ENCODE measurements around the gene HEXD.
"Not testable (repeated sequence)": the region's sequence is repeated elsewhere in the genome, so short reads cannot be mapped to it uniquely, and the experiment has no call there.

HEXD gene

DNA sequence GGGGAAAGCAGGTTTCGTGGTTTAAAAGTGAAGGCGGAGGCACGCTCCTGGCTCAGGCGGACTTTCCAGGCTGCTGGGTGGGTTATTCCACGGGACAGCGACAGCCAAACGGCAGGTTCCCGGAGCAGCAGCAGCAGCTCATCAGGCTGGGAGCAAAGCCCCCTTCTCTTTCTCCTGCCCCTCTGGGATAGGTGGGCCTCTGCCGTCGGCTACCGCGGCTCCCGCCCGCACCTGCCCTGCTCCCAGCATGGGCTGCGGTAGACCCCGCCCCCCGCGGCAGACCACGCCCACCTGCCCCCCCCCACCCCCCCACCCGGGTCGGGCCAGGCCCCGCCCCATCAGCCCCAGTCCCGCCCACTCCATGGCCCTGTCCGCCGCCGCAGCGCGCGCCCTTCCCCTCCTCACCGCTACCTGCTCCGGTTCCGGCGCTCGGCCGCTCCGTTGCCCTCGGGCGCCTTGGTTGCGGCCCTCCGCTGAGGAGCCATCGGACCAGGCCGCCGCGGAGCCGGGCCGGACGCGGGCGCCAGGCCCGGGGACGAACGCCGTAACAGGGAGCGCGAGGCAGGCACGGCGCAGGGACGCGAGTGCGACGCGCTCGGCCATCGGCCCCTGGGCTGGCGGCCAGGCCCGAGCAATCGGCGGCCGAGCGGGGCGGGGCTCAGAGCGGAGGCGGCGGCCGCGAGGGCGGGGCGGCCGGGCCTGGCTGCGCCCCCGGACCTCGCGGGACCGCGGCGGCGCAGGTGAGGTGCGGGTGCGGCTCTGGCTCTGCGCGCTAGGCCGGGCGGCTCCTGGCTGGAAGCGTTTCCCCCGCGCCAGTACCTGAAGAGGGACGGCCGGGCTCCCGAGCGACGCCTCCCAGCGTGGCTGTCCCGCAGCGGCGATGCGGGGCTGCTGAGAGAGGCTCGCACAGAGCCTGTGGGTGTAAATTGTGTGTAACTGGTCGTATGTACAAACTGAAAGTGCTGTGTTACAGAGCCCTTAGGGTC is at the start of gene HEXD, which contains the start of gene OGFOD3:
TSS of gene HEXD (plus strand) at position 347 of the 986 bp plus-strand sequence. CDS start 1,453 bp downstream, outside the sequence.
TSS of gene OGFOD3 (minus strand) at position 586 of the 986 bp plus-strand sequence. CDS start at position 485, 101 bp downstream.
- peak; percentile 18 for DNase-seq

DNA sequence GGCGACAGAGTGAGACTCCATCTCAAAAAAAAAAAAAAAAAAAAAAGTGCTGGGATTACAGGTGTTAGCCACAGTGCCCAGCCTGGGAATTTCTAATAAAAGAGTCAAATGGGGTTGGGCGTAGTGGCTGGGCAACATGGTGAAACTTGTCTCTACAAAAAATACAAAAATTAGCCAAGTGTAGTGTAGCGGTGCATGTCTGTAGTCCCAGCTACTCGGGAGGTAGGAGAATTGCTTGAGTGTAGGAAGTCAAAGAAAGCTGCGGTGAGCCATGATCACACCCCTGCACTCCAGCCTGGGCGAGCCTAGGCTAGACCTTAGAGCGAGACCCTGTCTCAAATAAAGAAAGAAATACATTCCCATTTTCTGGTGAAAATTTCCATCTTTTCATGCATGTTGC is 48.9 kb upstream of the HEXD start:
- DNase-seq, result no peak

DNA sequence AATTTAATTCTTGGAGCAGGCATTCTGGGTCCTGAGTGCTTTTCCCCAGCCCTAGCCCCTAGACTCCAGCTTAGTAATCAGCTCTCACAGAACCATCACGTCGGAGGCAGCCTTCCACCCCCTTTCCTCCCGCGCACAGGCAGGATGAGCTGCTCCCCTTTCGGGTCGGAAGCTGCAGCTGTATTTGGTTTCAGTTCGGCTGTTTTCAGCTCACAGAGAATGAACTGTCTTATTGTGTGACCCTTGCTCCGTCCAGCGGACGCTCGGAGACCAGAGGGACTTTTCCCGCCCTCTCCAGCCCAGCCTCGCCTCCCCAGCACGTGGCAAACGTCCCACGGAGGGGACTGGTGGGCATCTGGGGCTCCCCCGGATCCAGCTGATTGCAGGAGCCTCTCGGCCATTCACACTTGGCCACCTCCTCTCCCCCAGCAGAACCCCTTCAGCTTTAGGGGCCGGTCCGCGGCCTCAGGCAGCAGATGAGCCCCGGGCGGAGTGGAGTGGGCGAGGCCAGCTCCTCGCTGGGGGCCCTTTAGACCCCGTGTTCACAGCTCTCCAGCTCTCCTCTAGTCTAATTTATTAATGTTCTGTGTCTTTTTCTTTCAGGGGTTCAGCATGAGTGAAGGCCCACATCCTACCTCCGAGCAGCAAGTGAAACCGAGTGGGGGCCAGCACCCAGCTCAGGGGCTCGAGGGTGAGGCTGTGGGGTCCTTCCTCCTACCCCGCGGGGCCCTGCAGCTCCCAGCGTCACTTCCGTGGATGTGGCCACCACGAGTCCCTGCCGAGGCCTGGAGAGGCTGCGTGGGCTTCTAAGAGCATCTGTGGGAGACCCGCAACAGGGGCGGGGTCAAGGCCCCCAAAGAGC is 47.4 kb upstream of the HEXD start:
- no peak for DNase-seq

DNA sequence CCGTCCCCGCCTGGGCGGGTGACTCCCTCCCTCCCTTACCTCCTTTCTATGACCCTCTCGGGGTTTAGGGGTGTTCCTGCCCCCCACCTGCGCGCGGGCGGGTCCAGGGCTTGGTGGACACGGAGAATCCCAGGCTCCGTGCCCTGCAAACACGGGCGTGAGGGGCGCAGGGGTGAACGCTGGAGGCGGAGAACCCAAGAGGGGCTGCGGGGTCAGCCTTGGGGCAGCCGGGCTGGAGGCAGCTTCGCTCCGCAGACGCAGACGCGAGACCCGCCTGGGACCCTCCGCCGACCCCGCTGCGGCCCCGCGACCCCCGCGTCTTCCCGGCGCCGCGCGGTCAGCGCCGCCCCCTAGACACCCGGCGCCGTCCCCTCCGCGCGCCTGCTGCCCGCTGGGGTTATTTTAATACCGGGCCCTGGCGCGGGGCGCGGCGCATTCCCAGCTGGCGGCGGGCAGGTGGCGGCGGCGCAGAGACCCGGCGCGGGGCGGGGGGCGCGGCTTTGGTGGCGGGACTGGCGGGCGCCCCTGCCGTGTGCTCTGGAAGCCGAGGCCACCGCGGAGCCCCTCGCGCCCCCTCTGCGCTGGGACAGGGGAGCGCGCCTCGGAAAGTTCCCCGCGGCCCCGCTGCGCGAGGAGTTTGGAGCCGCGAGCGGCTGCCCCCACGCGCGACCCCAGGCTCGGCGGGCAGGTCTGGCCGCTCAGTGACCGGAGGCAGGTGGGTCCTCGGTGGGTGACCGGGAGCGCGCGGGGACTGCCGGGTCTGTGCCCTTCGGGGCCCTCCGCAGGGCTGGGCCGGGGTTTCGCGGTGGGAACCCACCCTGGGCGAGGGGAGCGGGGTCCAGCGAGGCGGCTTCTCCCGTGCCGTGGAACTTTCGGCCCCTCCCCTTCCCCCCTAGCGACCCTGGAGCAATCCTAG is 46.6 kb upstream of the HEXD start, which contains the start of gene UTS2R:
TSS of gene UTS2R (plus strand) at position 433 of the 916 bp plus-strand sequence. CDS start 2,560 bp downstream, outside the sequence.
- no peak for DNase-seq

DNA sequence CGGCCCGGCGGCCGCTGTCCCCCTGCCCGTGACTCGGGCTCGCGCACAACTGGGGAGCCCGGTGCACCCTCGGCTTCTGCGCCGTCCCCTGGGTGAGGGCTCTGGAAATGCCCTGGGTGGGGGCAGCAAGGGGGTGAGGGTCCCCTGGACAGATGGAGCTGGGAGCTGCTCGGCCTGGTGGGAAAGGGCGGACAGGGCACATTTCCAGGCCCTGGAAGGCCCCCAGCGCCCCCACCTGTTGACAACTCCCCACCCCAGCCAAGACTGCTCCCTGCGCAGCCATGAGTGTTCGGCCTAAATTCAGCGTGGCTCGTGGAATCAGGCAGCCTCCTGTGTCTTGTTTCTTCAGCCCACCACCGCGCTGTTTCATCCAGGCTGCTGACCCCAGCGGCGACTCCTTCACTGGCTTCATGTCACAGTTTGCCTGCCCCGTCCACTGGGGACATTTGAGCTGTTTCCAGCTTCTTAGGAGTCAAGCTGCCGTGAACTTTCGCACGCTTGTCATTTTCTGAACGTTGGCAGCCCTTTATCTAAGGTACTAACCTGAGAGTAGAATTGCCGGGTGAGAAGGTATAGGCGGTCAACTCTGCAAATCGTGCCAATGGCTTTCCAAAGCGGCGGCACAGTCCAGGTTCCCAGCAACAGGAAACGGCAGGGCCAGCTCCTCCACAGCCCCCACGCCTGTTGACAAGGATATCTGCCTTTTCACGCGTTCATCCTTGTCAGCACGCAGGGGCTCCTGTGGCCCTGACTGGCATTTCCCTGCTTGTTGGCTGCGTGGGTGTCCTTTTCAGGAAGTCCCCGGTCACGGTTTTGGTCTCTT is 45.7 kb upstream of the HEXD start:
- no peak for DNase-seq

DNA sequence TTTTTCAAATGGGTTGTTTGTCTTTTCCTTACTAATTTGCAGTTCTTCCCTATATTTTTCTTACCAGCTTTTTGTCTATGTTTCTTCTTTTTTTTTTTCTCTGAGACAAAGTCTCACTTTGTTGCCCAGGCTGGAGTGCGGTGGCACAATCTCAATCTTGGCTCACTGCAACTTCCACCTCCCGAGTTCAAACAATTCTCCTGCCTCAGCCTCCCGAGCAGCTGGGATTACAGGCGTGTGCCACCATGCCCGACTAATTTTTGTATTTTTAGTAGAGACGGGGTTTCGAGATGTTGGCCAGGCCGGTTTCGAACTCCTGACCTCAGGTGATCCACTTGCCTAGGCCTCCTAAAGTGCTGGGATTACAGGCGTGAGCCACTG is 45.1 kb upstream of the HEXD start:
- DNase-seq, result not testable (repeated sequence)

DNA sequence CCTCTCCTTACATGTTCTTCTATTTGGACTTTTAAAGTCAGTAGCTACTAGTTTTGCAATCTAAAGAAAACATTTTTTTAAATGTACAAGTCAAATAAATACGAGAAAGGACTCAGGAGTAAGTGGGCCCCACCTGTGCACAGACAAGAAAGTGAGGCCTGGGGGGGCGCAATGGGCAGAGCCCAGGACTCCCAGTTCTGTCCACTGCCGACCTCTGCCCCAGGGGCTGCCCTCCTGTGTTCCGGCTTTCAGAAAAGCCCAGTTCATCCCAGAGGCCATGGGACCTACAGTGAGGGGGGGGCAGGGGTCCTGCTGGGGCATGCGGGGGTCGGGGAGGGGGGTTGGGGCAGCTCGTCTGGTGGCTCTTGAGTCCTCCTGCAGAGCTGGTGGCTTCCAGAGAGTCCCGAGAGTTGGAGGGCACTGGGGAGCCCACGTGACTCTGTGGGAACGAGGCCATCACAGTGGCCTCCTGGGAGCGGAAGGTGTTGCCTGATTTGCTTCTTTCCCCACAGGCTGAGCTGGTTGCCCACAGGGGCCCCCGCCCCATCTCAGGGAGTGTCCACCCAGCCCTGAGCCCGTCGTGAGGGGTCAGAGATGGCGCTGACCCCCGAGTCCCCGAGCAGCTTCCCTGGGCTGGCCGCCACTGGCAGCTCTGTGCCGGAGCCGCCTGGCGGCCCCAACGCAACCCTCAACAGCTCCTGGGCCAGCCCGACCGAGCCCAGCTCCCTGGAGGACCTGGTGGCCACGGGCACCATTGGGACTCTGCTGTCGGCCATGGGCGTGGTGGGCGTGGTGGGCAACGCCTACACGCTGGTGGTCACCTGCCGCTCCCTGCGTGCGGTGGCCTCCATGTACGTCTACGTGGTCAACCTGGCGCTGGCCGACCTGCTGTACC is 44.2 kb upstream of the HEXD start:
- no peak for DNase-seq

DNA sequence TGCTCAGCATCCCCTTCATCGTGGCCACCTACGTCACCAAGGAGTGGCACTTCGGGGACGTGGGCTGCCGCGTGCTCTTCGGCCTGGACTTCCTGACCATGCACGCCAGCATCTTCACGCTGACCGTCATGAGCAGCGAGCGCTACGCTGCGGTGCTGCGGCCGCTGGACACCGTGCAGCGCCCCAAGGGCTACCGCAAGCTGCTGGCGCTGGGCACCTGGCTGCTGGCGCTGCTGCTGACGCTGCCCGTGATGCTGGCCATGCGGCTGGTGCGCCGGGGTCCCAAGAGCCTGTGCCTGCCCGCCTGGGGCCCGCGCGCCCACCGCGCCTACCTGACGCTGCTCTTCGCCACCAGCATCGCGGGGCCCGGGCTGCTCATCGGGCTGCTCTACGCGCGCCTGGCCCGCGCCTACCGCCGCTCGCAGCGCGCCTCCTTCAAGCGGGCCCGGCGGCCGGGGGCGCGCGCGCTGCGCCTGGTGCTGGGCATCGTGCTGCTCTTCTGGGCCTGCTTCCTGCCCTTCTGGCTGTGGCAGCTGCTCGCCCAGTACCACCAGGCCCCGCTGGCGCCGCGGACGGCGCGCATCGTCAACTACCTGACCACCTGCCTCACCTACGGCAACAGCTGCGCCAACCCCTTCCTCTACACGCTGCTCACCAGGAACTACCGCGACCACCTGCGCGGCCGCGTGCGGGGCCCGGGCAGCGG is 43.4 kb upstream of the HEXD start:
- no peak for DNase-seq

DNA sequence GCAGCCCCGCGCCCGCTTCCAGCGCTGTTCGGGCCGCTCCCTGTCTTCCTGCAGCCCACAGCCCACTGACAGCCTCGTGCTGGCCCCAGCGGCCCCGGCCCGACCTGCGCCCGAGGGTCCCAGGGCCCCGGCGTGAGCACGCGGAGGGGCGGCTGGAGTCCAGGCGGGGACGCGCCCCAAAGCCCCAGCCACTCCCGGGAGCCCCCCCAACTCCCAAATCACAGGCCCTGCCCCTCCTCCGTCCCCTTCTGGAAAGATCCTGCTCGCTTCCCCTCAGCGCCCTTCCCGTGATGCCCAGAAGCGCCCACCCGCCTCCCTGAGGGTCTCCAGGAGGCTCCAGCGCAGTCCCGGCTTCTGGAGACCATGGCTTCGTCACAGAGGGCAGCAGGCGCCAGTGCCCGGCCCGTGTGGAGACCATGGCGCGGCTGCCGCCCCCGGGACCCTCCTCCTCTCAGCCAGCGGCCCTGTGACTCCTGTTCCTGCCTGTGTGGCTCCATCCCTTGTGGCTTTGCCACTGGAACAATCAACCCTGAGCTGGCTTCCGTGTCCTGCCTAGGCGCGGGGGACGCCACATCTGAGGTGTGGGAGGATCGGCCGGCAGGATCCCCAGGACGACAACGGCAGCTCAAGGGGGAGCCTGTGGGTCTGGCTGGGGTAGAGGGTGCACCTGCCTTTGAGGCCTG is 42.6 kb upstream of the HEXD start:
- no peak for DNase-seq

DNA sequence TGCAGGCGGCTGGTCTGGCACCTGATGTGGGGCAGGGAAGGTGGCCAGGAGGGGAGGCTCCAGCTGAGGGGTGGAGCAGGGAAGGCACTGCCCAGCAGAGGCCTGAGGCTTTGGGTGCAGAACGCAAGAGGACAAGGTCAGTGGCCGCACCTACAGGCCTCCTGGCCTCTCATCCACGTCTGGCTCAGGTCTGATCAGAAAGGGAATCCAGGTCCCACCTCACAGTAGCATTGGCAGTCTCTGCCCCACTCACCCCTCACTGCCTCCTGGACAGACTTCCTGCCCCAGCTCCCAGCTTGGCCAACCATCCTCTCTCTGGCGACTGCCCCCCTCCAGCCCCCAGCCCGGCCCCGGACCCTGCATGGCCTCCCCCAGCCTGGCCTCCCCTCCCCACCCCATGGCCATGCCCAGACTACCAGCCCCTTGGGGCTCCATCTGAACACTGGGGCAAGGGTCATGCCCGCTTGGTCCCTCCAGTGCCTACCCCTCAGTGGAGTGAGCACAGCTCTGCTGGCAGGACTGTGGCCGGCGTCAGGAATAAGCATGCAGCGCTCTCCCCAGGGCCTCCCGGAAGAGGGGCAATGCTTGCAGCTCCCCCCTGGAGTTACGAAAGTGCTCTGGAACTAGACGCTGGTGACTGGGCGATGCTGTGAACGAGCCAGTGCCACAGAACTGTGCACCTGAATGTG is 42.0 kb upstream of the HEXD start:
- DNase-seq, result no peak

DNA sequence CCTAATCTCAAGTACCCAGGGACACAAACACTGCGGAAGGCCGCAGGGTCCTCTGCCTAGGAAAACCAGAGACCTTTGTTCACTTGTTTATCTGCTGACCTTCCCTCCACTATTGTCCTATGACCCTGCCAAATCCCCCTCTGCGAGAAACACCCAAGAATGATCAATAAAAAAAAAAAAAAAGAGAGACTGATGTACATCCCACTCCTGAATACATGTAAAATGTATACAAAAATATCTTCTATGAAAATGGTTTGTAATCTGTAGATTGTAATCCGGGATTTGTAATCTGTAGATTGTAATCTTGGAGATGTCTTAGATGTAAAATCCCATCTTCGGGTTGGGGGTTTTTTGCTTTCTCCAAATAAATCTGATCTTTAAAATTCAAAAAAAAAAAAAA is 40.9 kb upstream of the HEXD start:
- DNase-seq, result not testable (repeated sequence)

DNA sequence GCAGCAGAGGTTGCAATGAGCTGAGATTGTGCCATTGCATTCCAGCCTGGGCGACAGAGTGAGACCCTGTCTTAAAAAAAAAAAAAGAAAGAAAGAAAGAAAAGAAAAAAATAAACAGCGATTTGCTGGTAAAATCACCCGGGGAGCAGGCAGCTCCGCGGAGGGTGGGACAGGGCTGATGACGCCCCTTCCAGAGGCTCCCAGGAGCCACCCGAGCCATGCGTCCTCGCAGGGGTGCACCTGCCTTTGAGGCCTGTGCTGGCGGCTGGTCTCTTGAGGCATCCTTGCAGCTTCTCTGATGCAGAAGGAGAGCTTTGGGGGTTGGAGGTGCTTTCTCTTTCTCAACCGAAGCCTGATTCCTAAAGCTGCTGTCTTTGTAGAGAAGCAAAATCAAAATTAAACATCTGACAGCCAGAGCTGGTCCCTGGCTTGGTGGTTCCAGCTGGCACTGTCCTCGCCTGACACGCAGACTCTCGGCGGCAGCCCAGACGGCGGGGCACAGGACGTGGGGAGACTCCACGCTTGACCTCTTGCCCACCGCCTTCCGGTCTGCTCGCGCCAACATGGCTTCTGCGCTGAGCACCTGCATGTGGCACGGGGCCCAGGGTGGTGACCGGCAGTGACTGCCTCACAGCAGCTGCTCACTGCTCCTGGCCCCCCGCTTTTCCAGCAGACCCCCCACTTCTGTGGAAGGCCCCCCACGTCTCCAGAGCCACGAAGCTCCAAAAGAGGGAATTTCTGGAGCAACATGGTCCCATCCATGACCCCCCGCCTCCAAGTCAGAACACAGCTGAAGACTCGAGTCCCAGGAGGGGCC is 40.0 kb upstream of the HEXD start:
- DNase-seq, result no peak

DNA sequence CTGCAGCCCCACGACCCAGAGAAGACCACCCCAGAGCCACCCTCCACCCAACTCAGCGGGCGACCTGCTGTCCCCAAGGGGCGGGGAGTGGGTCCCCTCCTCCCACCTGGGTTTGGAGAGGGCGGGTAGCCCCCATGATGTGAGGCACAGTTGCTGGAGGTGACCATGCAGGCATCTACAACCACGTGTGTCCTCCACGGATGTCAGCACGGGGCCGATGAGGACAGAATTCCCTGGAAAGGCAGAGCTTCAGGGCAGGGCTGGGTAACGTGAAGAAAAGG is 39.5 kb upstream of the HEXD start:
- no peak for DNase-seq

DNA sequence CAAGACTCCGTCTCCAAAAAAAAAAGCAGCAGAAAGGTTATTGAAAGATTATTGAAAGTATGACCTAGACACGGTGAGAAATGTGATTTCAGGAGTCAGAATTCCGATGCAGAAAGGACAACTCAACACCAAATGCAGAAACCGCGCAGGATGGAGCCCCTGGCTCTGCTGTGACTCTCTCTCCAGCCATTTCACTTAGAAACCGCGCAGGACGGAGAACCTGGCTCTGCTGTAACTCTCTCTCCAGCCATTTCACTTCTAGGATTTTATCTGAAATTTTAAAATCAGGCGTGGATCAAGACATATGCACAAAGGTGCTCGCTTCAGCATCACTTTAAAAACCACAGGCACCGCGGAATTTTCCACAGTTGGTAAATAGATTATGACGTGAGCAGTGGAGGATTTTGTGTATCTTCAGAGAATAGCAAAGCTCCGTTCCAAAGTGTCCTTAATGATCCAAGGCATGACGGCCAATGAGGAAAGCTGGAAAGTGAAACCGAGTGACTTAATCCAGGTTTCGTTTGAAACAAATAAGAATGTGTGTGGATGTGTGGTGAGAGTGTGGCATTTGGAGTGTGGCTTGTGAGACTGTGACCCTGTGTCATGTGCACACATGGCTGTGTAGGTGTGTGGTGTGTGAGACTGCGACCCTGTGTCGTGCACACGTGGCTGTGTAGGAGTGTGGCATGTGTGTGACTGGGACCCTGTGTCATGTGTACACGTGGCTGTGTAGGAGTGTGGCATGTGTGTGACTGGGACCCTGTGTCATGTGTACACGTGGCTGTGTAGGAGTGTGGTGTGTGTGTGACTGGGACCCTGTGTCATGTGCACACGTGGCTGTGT is 37.1 kb upstream of the HEXD start:
- no peak for DNase-seq

DNA sequence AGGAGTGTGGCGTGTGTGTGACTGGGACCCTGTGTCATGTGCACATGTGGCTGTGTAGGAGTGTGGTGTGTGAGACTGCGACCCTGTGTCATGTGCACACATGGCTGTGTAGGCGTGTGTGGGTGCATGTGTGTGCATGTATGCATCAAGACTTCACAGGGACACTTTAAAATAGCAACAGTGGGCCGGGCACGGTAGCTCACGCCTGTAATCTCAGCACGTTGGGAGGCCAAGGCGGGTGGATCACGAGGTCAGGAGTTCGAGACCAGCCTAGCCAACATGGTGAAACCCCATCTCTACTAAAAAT is 36.5 kb upstream of the HEXD start:
- not testable (repeated sequence) for DNase-seq

DNA sequence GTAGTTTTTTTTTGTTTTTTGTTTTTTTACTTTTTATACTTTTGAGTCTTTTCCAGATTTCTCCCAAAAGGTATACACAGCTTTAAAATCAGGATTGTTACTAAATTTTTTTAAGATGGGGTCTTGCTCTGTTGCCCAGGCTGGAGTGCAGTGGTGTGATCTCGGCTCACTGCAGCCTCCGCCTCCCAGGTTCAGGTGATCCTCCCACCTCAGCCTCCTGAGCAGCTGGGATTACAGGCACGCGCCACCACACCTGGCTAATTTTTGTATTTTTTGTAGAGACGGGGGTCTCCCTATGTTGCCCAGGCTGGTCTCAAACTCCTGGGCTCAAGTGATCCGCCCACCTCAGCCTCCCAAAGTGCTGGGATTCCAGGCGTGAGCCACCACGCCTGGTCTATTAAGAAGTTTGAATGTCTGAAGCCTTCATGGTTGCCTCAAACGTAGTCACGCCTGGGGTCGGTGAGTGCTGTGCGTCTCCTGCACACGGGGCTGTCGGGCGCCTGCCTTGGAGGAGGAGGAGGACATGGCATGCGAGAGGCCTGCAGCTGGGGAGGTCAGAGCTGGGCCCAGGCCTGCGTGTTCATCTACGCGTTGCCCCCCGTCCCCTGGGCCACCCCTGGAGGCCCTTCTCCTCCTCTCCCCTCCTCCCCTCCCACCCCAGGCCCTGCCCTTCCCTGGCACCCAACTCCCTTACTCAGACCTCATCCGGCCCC is 35.8 kb upstream of the HEXD start:
- not testable (repeated sequence) for DNase-seq

All from NCI-H1436 treated with DMSO at 0.1 percent for 48 hours (cell line).